ENCODE data around the gene PIP5K1C. TPM values are rescaled to one million over a fixed set of nuclear protein-coding genes. Genes with fewer than 3 reads are reported as not detected.

The PIP5K1C gene
- total RNA-seq, 4 donors from 2014 or later = 25.4 to 91.1 (median 36.4) TPM

- no peak for DNase-seq
- Histone ChIP-seq H3K27ac (no peak overlapping the region), H3K4me3 (no peak overlapping the region), H3K36me3 (no peaks in the 10 kb centered on the region), H3K4me1 (peaks cover 0 to 3% (median 2%) of the 10 kb centered on the region in 4 donors), H3K9me3 (no peaks in the 10 kb centered on the region), H3K27me3 (no peaks in the 10 kb centered on the region)
- intact Hi-C loops (cut with DNase I; ENCODE audit: low total_unique reads) = no loop called here
- TF ChIP-seq, protein P1, sequence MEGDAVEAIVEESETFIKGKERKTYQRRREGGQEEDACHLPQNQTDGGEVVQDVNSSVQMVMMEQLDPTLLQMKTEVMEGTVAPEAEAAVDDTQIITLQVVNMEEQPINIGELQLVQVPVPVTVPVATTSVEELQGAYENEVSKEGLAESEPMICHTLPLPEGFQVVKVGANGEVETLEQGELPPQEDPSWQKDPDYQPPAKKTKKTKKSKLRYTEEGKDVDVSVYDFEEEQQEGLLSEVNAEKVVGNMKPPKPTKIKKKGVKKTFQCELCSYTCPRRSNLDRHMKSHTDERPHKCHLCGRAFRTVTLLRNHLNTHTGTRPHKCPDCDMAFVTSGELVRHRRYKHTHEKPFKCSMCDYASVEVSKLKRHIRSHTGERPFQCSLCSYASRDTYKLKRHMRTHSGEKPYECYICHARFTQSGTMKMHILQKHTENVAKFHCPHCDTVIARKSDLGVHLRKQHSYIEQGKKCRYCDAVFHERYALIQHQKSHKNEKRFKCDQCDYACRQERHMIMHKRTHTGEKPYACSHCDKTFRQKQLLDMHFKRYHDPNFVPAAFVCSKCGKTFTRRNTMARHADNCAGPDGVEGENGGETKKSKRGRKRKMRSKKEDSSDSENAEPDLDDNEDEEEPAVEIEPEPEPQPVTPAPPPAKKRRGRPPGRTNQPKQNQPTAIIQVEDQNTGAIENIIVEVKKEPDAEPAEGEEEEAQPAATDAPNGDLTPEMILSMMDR (IDR thresholded peaks at IDR 0.05) = no peak
- TF ChIP-seq POLR2A (IDR thresholded peaks at IDR 0.05) (no peak), POLR2AphosphoS5 (IDR thresholded peaks at IDR 0.05) (no peak), EP300 (IDR thresholded peaks at IDR 0.05; ENCODE audit: low read depth) (no peak)
- 89 to 100% methylated on average over 3 of the region's 3 CpGs for WGBS, 2 donors (ENCODE audit: low coverage in 1 of 2)
- in situ Hi-C loops (cut with MboI; ENCODE audit: low pct_ligation_motif_present in 1 of 4, low pct_unique_long_range_greater_than_20kb in 1 of 4, low sequenced_read_pairs in 3 of 4) = no loop called here
Observed at GRCh38 chr19:3678188-3678587, 22.1 kb downstream of the PIP5K1C start.

GRCh38 chr19:3674784-3675543, 25.3 kb downstream of the PIP5K1C start:
- Histone ChIP-seq H3K4me3 (no peak overlapping the region), H3K27ac (peak overlapping the region; percentile 92 to 96 (median 94)), H3K27me3 (no peaks in the 10 kb centered on the region), H3K9me3 (no peaks in the 10 kb centered on the region), H3K4me1 (peaks cover 10 to 26% (median 19%) of the 10 kb centered on the region in 4 donors), H3K36me3 (no peaks in the 10 kb centered on the region)
- TF ChIP-seq, protein P1 (IDR thresholded peaks at IDR 0.05) = no peak
- TF ChIP-seq POLR2A (IDR thresholded peaks at IDR 0.05) (no peak), POLR2AphosphoS5 (IDR thresholded peaks at IDR 0.05) (peak in 2 of 3 donors; percentile 8 to 24)
- intact Hi-C loops (cut with DNase I; ENCODE audit: low total_unique reads) (no loop called here), in situ Hi-C loops (cut with MboI; ENCODE audit: low pct_ligation_motif_present in 1 of 4, low pct_unique_long_range_greater_than_20kb in 1 of 4, low sequenced_read_pairs in 3 of 4) (no loop called here)
- no peak for DNase-seq
- WGBS, 2 donors (ENCODE audit: low coverage in 1 of 2) = 87 to 88% methylated on average over 7 to 13 of the region's 13 CpGs

DNA sequence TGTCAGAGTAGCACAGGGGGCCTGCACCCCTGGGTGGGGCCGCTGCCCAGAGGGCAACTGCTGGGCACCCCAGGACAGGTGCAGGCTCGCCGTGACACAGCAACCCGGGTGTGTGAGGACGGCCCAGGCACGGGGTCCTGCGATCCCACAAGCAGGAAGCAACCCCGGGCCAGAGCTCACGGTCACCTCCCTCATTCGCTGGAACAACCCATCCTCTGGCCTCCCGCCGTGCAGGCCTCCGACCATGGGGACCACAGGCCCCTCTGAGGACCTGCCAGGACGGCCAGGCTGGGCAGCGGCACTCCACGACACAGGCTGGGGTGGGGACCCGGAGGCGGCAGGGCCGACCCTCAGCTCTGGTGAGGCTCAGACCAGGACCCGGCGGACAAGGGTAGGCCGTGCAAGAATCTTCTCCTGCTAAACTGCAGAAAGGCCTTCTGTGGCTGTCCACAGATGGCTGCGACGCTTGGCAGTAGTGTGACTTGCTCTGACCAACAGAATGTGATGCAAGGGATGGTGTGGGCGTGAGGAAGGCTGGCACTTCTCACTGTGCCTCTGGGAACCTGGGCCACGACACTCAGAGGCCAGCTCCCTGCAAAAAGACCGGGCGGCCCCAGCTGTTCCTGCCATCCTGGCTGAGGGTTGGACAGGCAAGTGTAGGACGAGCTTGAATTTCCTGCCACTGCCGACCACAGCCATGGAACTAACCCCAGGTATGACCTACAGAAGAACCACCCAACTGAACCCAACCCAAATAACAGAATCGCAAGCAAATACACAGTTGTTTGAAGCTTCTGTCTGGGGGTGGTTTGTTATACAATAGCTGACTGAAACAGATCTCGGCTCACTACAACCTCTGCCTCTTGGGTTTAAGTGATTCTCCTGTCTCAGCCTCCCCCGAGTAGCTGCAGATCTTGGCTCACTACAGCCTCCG, 26.5 kb downstream of the PIP5K1C start:
- no peaks in the 10 kb centered on the region for H3K9me3 ChIP-seq
- H3K36me3 ChIP-seq = no peaks in the 10 kb centered on the region
- H3K4me3 ChIP-seq = no peak overlapping the region
- WGBS, 2 donors (ENCODE audit: low coverage in 1 of 2) = 95 to 100% methylated on average over 1 to 30 of the region's 34 CpGs
- TF ChIP-seq, protein P1 (IDR thresholded peaks at IDR 0.05) = no peak
- TF ChIP-seq POLR2A (IDR thresholded peaks at IDR 0.05) (no peak), POLR2AphosphoS5 (IDR thresholded peaks at IDR 0.05) (no peak)
- no peaks in the 10 kb centered on the region for H3K27me3 ChIP-seq
- H3K27ac ChIP-seq = peak overlapping the region; percentile 92 to 96 (median 94)
- peaks cover 18 to 38% (median 31%) of the 10 kb centered on the region in 4 donors for H3K4me1 ChIP-seq
- DNase-seq = no peak
- intact Hi-C loops (cut with DNase I; ENCODE audit: low total_unique reads) = no loop called here
- in situ Hi-C loops (cut with MboI; ENCODE audit: low pct_ligation_motif_present in 1 of 4, low pct_unique_long_range_greater_than_20kb in 1 of 4, low sequenced_read_pairs in 3 of 4) = no loop called here

- Histone ChIP-seq H3K4me3 (no peak overlapping the region), H3K36me3 (no peaks in the 10 kb centered on the region), H3K27ac (peak overlapping the region; percentile 92 to 96 (median 94)), H3K4me1 (peaks cover 25 to 46% (median 35%) of the 10 kb centered on the region in 4 donors), H3K27me3 (no peaks in the 10 kb centered on the region), H3K9me3 (no peaks in the 10 kb centered on the region)
- in situ Hi-C loops (cut with MboI; ENCODE audit: low pct_ligation_motif_present in 1 of 4, low pct_unique_long_range_greater_than_20kb in 1 of 4, low sequenced_read_pairs in 3 of 4) (no loop called here), intact Hi-C loops (cut with DNase I; ENCODE audit: low total_unique reads) (no loop called here)
- 91% methylated on average over 13 of the region's 13 CpGs; no CpG with 5 or more reads in 1 of the 2 donors for WGBS, 2 donors (ENCODE audit: low coverage in 1 of 2)
- TF ChIP-seq POLR2AphosphoS5 (IDR thresholded peaks at IDR 0.05) (no peak), EP300 (IDR thresholded peaks at IDR 0.05; ENCODE audit: low read depth) (no peak)
- DNase-seq = no peak
Observed at GRCh38 chr19:3672993-3673392, 27.3 kb downstream of the PIP5K1C start.
